ENCODE measurements around the gene PAX7.

- TF ChIP-seq SIN3A (IDR thresholded peaks at IDR 0.05; ENCODE audit: borderline replicate concordance, insufficient read depth, low read length) = no peak
- TF ChIP-seq REST (IDR thresholded peaks at IDR 0.05; ENCODE audit: insufficient read depth in 1 of 2, low read depth in 2 of 2, low read length in 2 of 2) = no peak
- no peak for TF ChIP-seq TAF1 (IDR thresholded peaks at IDR 0.05; ENCODE audit: borderline replicate concordance, insufficient read depth, low read length)
- TF ChIP-seq POLR2AphosphoS5 (IDR thresholded peaks at IDR 0.05; ENCODE audit: low read depth, low read length) = no peak
These were observed 8.3 kb downstream of the PAX7 start for GRCh38 chr1:18638835-18639364.

All from PFSK-1 (cell line).